Neural cell (in vitro differentiated cells): Measurements from ENCODE around the gene TLL2. TPM values are rescaled to one million over a fixed set of nuclear protein-coding genes. Genes with fewer than 3 reads are reported as not detected.

ENCODE experiments used
- H2AFZ ChIP-seq: fragments of 200-600, 300-800 bp; sonication (generic), shearing (Covaris generic); 2 replicates; pipeline ENCODE4 v1.6.0; 2014; ENCODE audit warnings: low read depth, mild to moderate bottlenecking, antibody characterized with exemption, low read length, moderate library complexity
- H3F3A ChIP-seq: fragments of 200-600 bp; shearing (Covaris generic); 2 replicates; pipeline ENCODE4 v1.6.1; 2016; ENCODE audit warnings: mild to moderate bottlenecking, moderate library complexity, mixed read lengths, antibody characterized with exemption, low read length; ENCODE audit not compliant: insufficient read depth, poor library complexity, severe bottlenecking
- H3K27ac ChIP-seq: fragments of 200-600, 300-800 bp; sonication (generic), shearing (Covaris generic); 2 replicates; pipeline ENCODE4 v1.5.1; 2014; ENCODE audit warnings: mild to moderate bottlenecking, low read length, moderate library complexity
- H3K27me3 ChIP-seq: fragments of 300-800, 200-600 bp; sonication (generic), shearing (Covaris generic); 2 replicates; pipeline ENCODE4 v1.6.0; 2014; ENCODE audit warnings: mild to moderate bottlenecking, low read depth, low read length, moderate library complexity; ENCODE audit not compliant: insufficient read depth
- H3K36me3 ChIP-seq: fragments of 300-800, 200-600 bp; sonication (generic), shearing (Covaris generic); 2 replicates; pipeline ENCODE4 v1.5.1; 2014; ENCODE audit warnings: mild to moderate bottlenecking, antibody characterized with exemption, low read length, moderate library complexity; ENCODE audit not compliant: insufficient read depth
- H3K4me2 ChIP-seq: fragments of 300-800, 200-600 bp; sonication (generic), shearing (Covaris generic); 2 replicates; pipeline ENCODE4 v1.6.0; 2014; ENCODE audit warnings: mild to moderate bottlenecking, low read length
- H3K4me3 ChIP-seq: fragments of 300-800, 200-600 bp; sonication (generic), shearing (Covaris generic); 2 replicates; pipeline ENCODE4 v1.5.1; 2014; ENCODE audit warnings: mild to moderate bottlenecking, low read length, moderate library complexity
- H3K79me2 ChIP-seq: fragments of 200-600 bp; shearing (Covaris generic); replicated peaks from 2 replicates; pipeline ENCODE4 v1.6.0; 2014; ENCODE audit warnings: mild to moderate bottlenecking, low read length, moderate library complexity; ENCODE audit not compliant: insufficient read depth
- H3K9ac ChIP-seq: fragments of 300-800, 200-600 bp; sonication (generic), shearing (Covaris generic); 2 replicates; pipeline ENCODE4 v1.6.1; 2016; ENCODE audit warnings: mild to moderate bottlenecking, low read length, mixed read lengths
- H3K9me2 ChIP-seq: fragments of 200-600 bp; shearing (Covaris generic); 2 replicates; pipeline ENCODE4 v1.6.1; 2016; ENCODE audit warnings: mild to moderate bottlenecking, low read length, mixed read lengths; ENCODE audit not compliant: insufficient read depth
- H3K9me3 ChIP-seq: fragments of 200-600, 300-800 bp; sonication (generic), shearing (Covaris generic); 2 replicates; pipeline ENCODE4 v1.6.1; 2016; ENCODE audit warnings: mild to moderate bottlenecking, mixed run types, low read length, moderate library complexity, mixed read lengths
- H4K20me1 ChIP-seq: fragments of 200-600 bp; shearing (Covaris generic); 2 replicates; pipeline ENCODE4 v1.6.1; 2016; ENCODE audit warnings: mild to moderate bottlenecking, mixed run types; ENCODE audit not compliant: insufficient read depth
- EP300 ChIP-seq: fragments of 450-650 bp; conservative IDR thresholded peaks from 2 replicates; pipeline ENCODE4 v1.6.1; 2014; ENCODE audit warnings: antibody characterized with exemption, mild to moderate bottlenecking, moderate library complexity; ENCODE audit not compliant: poor library complexity, severe bottlenecking
- EZH2 ChIP-seq: fragments of 200-600, 300-800 bp; shearing (Covaris generic), sonication (generic); IDR thresholded peaks from 2 replicates; pipeline ENCODE4 v1.6.1; 2014; ENCODE audit warnings: antibody characterized with exemption, low read length, borderline replicate concordance, mild to moderate bottlenecking; ENCODE audit not compliant: insufficient read depth, poor library complexity, severe bottlenecking
- MXI1 ChIP-seq: fragments of 450-650 bp; conservative IDR thresholded peaks from 2 replicates; pipeline ENCODE4 v1.6.1; 2014; ENCODE audit warnings: antibody characterized with exemption, mild to moderate bottlenecking; ENCODE audit not compliant: poor library complexity, severe bottlenecking
- POLR2AphosphoS5 ChIP-seq: IDR thresholded peaks from 2 replicates; pipeline ENCODE4 v1.6.1; 2012
- RAD21 ChIP-seq: fragments of 450-650 bp; conservative IDR thresholded peaks from 2 replicates; pipeline ENCODE4 v1.6.1; 2014; ENCODE audit warnings: antibody characterized with exemption, mild to moderate bottlenecking, moderate library complexity
- SMC3 ChIP-seq: fragments of 450-650 bp; conservative IDR thresholded peaks from 2 replicates; pipeline ENCODE4 v1.6.1; 2014; ENCODE audit warnings: antibody characterized with exemption, mild to moderate bottlenecking, moderate library complexity; ENCODE audit not compliant: poor library complexity
- TAF1 ChIP-seq: IDR thresholded peaks from 2 replicates; pipeline ENCODE4 v1.6.1; 2012; ENCODE audit warnings: low read depth
- polyA plus RNA-seq: library from polyadenylated mRNA; depleted of rRNA; stranded (reverse); fragments of >200 nt; gene quantifications from 2 replicates; pipeline ENCODE4 v1.2.3, GENCODE V29; 2014
- TF ChIP-seq, protein P1 (sequence below): IDR thresholded peaks from 2 replicates; pipeline ENCODE4 v1.6.1; 2012; ENCODE audit warnings: borderline replicate concordance
- TF ChIP-seq, protein P2 (sequence below): fragments of 450-650 bp; IDR thresholded peaks from 2 replicates; pipeline ENCODE4 v1.5.1; 2014; ENCODE audit warnings: antibody characterized with exemption, mild to moderate bottlenecking, moderate library complexity; ENCODE audit not compliant: poor library complexity, severe bottlenecking

The TLL2 gene
- polyA plus RNA-seq, 1 donor from 2014 or later: 0.11 TPM

DNA sequence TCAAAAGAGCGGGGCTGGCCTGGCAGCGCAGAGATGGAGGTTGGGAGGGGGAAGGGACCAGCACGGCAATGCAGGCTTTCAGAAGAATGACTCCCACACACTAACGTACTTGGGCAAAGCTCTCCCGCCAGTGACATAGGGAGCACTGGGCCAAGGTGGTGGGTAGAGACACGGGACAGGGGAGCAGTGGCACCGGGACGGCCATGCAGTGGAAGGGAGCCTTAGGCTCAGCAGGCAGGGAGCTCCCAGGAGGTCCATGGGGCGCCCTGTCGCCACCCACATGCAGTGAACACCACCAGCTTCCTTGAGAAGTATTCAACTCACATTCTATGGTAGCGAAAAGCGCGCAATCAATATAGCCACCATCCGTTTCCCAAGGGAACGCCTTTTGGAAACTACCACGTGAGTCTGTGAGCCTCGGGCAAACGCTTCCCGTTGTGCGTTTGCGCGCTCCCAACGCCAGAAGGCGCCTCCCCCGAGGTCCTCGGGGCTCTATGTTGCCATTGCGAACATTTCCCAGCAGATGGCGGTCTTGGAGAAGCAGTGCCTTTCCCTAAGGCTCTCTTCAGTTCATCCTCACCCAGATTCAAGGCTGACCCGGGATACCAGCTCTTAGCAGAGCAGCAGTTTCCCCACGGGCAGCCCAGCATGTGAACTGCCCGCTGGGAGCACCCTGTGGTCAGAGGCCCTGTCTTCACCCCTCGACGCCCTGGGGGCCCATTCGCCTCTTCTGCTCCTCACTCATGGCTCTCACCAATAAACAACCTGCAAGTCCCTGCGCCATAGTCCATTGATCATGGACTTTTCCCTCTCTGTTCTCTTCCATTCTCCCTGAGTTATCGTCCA, 138.5 kb downstream of the TLL2 start:
- Histone ChIP-seq H3K27me3 (no peaks in the 10 kb centered on the region), H3K9ac (peak overlapping the region; percentile 24), H3K27ac (no peak overlapping the region), H3K4me2 (peak overlapping the region; percentile 27), H3K9me2 (no peaks in the 10 kb centered on the region), H2AFZ (peak overlapping the region; percentile 16), H3K9me3 (no peaks in the 10 kb centered on the region), H3K4me3 (peak overlapping the region; percentile 64), H3K79me2 (no peaks in the 10 kb centered on the region), H3K36me3 (no peaks in the 10 kb centered on the region), H4K20me1 (no peaks in the 10 kb centered on the region), H3F3A (no peaks in the 10 kb centered on the region)
- TF ChIP-seq TAF1 (peak; percentile 26), MXI1 (peak; percentile 39), SMC3 (peak; percentile 92), RAD21 (peak; percentile 91), POLR2AphosphoS5 (no peak), EP300 (no peak), EZH2 (no peak)
- TF ChIP-seq, protein P1, sequence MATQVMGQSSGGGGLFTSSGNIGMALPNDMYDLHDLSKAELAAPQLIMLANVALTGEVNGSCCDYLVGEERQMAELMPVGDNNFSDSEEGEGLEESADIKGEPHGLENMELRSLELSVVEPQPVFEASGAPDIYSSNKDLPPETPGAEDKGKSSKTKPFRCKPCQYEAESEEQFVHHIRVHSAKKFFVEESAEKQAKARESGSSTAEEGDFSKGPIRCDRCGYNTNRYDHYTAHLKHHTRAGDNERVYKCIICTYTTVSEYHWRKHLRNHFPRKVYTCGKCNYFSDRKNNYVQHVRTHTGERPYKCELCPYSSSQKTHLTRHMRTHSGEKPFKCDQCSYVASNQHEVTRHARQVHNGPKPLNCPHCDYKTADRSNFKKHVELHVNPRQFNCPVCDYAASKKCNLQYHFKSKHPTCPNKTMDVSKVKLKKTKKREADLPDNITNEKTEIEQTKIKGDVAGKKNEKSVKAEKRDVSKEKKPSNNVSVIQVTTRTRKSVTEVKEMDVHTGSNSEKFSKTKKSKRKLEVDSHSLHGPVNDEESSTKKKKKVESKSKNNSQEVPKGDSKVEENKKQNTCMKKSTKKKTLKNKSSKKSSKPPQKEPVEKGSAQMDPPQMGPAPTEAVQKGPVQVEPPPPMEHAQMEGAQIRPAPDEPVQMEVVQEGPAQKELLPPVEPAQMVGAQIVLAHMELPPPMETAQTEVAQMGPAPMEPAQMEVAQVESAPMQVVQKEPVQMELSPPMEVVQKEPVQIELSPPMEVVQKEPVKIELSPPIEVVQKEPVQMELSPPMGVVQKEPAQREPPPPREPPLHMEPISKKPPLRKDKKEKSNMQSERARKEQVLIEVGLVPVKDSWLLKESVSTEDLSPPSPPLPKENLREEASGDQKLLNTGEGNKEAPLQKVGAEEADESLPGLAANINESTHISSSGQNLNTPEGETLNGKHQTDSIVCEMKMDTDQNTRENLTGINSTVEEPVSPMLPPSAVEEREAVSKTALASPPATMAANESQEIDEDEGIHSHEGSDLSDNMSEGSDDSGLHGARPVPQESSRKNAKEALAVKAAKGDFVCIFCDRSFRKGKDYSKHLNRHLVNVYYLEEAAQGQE: no peak
- TF ChIP-seq, protein P2, sequence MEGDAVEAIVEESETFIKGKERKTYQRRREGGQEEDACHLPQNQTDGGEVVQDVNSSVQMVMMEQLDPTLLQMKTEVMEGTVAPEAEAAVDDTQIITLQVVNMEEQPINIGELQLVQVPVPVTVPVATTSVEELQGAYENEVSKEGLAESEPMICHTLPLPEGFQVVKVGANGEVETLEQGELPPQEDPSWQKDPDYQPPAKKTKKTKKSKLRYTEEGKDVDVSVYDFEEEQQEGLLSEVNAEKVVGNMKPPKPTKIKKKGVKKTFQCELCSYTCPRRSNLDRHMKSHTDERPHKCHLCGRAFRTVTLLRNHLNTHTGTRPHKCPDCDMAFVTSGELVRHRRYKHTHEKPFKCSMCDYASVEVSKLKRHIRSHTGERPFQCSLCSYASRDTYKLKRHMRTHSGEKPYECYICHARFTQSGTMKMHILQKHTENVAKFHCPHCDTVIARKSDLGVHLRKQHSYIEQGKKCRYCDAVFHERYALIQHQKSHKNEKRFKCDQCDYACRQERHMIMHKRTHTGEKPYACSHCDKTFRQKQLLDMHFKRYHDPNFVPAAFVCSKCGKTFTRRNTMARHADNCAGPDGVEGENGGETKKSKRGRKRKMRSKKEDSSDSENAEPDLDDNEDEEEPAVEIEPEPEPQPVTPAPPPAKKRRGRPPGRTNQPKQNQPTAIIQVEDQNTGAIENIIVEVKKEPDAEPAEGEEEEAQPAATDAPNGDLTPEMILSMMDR: peak; percentile 99

DNA sequence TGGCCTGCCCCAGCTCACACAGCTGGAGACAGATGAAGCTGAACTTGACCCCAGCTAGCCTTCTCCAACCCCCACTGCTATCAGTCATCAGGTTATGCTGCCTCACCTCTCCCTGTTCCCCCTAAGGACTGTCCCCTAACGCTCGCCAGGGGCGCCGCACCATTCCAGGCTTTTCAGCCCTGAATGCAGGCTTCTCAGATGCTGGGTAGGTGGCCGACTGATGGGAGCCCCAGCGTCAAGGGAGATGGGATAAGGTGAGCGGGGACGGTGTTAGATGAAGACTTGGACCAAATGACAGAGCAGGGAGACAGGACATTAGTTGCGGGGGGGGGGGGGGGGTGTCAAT, 139.1 kb downstream of the TLL2 start:
- TF ChIP-seq SMC3: no peak
- TF ChIP-seq TAF1: no peak
- TF ChIP-seq MXI1: no peak
- TF ChIP-seq EP300: no peak
- TF ChIP-seq EZH2: no peak
- TF ChIP-seq, protein P1: no peak
- no peak for TF ChIP-seq RAD21
- TF ChIP-seq, protein P2: no peak
- TF ChIP-seq POLR2AphosphoS5: no peak
- H4K20me1 ChIP-seq: no peaks in the 10 kb centered on the region
- no peaks in the 10 kb centered on the region for H3K27me3 ChIP-seq
- no peak overlapping the region for H3K9ac ChIP-seq
- no peaks in the 10 kb centered on the region for H3K36me3 ChIP-seq
- no peaks in the 10 kb centered on the region for H3K9me3 ChIP-seq
- no peaks in the 10 kb centered on the region for H3K79me2 ChIP-seq
- H3F3A ChIP-seq: no peaks in the 10 kb centered on the region
- H3K4me3 ChIP-seq: peak overlapping the region; percentile 64
- no peaks in the 10 kb centered on the region for H3K9me2 ChIP-seq
- no peak overlapping the region for H3K27ac ChIP-seq
- no peak overlapping the region for H3K4me2 ChIP-seq
- H2AFZ ChIP-seq: no peak overlapping the region
